ENCODE data around the gene CYP27B1. TPM values are rescaled to one million over a fixed set of nuclear protein-coding genes. Genes with fewer than 3 reads are reported as not detected.

The CYP27B1 gene
- total and polyA plus RNA-seq, 2 donors (not counting 3 experiments of a cell fraction or from before 2014, with no cell fraction given), result 0.62 to 2.7 TPM

DNA sequence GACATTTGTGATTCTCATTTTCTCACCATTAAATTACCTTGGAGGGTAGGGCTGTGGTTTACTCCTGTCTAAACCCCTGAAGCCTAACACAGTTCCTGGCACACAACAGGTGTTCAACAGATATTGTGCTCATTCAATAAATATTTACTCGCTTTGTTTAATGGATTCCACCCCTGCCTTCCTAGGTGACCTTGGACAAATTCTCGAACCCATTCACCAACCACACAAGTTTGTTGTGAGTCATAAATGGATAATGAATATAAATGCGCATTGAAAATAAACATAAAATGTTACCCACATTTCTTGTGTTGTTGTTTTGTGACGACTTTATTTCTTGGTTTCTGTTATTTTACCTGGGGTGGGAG is 15.3 kb upstream of the CYP27B1 start:
- Histone ChIP-seq H3K79me2 (ENCODE audit: control insufficient read depth, insufficient read depth, low read length) (peaks cover 14% of the 10 kb centered on the region), H3K27ac (ENCODE audit: insufficient read depth, low read depth, low read length) (no peak overlapping the region), H3K4me1 (ENCODE audit: control insufficient read depth, extremely low read depth, insufficient read depth, low read length) (peaks cover 7% of the 10 kb centered on the region), H3K9me1 (replicated peaks; ENCODE audit: control insufficient read depth, extremely low read depth, insufficient read depth, low read length) (no peaks in the 10 kb centered on the region), H2AFZ (ENCODE audit: low read depth, low read length) (no peak overlapping the region), H3K27me3 (ENCODE audit: control insufficient read depth in 2 of 2, insufficient read depth in 2 of 2, low read length in 2 of 2) (no peaks in the 10 kb centered on the region), H3K9ac (replicated peaks; ENCODE audit: extremely low read depth, insufficient read depth, low read length) (no peak overlapping the region), H3K4me2 (ENCODE audit: insufficient read depth, low read length) (no peak overlapping the region), H3K4me3 (replicated peaks in 1 of 3; ENCODE audit: insufficient read depth in 1 of 3, low read depth in 1 of 3, low read length in 3 of 3) (no peak overlapping the region), H3K9me3 (replicated peaks; ENCODE audit: control insufficient read depth, insufficient read depth, low read length) (no peaks in the 10 kb centered on the region), H3K36me3 (ENCODE audit: control insufficient read depth in 2 of 2, extremely low read depth in 1 of 2, insufficient read depth in 2 of 2, low read length in 2 of 2) (peaks cover 8 to 10% of the 10 kb centered on the region in 2 experiments), H4K20me1 (replicated peaks; ENCODE audit: control insufficient read depth, extremely low read depth, insufficient read depth, low read length) (no peaks in the 10 kb centered on the region)
- dilution Hi-C loops (cut with MboI; ENCODE audit: extremely low pct_ligation_motif_present, low sequenced_read_pairs) (no loop called here), intact Hi-C loops (cut with micrococcal nuclease) (loop anchor here (1.0 to 2.0 kb wide), 3 partner anchors 10 to 123 kb away; partner anchors contain the start of genes EEF1AKMT3 and METTL1)
- ChIA-PET POLR2A (no interaction called here), CTCF (interaction anchor here (0.6 to 3.2 kb wide), 6 partner anchors 10 to 790 kb away, joined by 4 to 15 read pairs (median 12); partner anchors contain the start of genes EEF1AKMT3 and METTL1)
- BruUV-seq (replicated peaks), result no TSS peak
- DNase-seq (ENCODE audit: low read depth, low spot score), result no peak
- TF ChIP-seq EZH2 (IDR thresholded peaks at IDR 0.05; ENCODE audit: borderline replicate concordance, low read depth, low read length, severe bottlenecking) (no peak), FOS (IDR thresholded peaks at IDR 0.05; ENCODE audit: borderline replicate concordance, insufficient read depth, low read length) (no peak), GATA2 (IDR thresholded peaks at IDR 0.05; ENCODE audit: insufficient read depth, insufficient read length, low read depth, low read length) (no peak)
- TF ChIP-seq, protein P1, sequence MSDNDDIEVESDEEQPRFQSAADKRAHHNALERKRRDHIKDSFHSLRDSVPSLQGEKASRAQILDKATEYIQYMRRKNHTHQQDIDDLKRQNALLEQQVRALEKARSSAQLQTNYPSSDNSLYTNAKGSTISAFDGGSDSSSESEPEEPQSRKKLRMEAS (IDR thresholded peaks at IDR 0.05; ENCODE audit: insufficient read depth, insufficient read length), result no peak
- TF ChIP-seq, protein P2, sequence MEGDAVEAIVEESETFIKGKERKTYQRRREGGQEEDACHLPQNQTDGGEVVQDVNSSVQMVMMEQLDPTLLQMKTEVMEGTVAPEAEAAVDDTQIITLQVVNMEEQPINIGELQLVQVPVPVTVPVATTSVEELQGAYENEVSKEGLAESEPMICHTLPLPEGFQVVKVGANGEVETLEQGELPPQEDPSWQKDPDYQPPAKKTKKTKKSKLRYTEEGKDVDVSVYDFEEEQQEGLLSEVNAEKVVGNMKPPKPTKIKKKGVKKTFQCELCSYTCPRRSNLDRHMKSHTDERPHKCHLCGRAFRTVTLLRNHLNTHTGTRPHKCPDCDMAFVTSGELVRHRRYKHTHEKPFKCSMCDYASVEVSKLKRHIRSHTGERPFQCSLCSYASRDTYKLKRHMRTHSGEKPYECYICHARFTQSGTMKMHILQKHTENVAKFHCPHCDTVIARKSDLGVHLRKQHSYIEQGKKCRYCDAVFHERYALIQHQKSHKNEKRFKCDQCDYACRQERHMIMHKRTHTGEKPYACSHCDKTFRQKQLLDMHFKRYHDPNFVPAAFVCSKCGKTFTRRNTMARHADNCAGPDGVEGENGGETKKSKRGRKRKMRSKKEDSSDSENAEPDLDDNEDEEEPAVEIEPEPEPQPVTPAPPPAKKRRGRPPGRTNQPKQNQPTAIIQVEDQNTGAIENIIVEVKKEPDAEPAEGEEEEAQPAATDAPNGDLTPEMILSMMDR (IDR thresholded peaks at IDR 0.05; ENCODE audit: extremely low read depth in 1 of 2, insufficient read depth in 1 of 2, low read depth in 1 of 2, low read length in 2 of 2), result no peak
- no peak for FAIRE-seq

Data from endothelial cell of umbilical vein (primary cell).